ENCODE data around the gene TUSC2. TPM values are rescaled to one million over a fixed set of nuclear protein-coding genes. Genes with fewer than 3 reads are reported as not detected.

Gene TUSC2
- total and polyA plus RNA-seq, 2 experiments from 2014 or later: 41.6 to 71.0 TPM

- Histone ChIP-seq H3K4me1 (ENCODE audit: insufficient read depth) (peaks cover 11% of the 10 kb centered on the region), H3K27ac (ENCODE audit: low read depth) (no peak overlapping the region), H2AFZ (no peak overlapping the region), H3K9me2 (ENCODE audit: insufficient read depth) (no peaks in the 10 kb centered on the region), H3F3A (replicated peaks; ENCODE audit: low read depth) (0 out of 2 replicates have a peak, but pooled peaks cover 3% of the 10 kb centered on the region), H3K4me3 (no peak overlapping the region), H3K4me2 (no peak overlapping the region), H4K20me1 (replicated peaks; ENCODE audit: insufficient read depth) (no peaks in the 10 kb centered on the region), H3K79me2 (replicated peaks; ENCODE audit: insufficient read depth) (peaks cover 17% of the 10 kb centered on the region), H3K36me3 (ENCODE audit: insufficient read depth) (no peaks in the 10 kb centered on the region; the same call in 1 of the 2 replicates), H3K27me3 (ENCODE audit: insufficient read depth) (no peaks in the 10 kb centered on the region)
- peaks cover 12% of the 10 kb centered on the region for H3K27me3 Mint-ChIP-seq (ENCODE audit: insufficient read depth, low read depth, poor library complexity)
- TF ChIP-seq EZH2phosphoT487 (IDR thresholded peaks at IDR 0.05; ENCODE audit: unreplicated experiment): no peak
- TF ChIP-seq NANOG (IDR thresholded peaks at IDR 0.05; ENCODE audit: borderline replicate concordance): no peak
- peaks cover 23% of the 10 kb centered on the region for H3K36me3 Mint-ChIP-seq (ENCODE audit: low read depth)
- no peaks in the 10 kb centered on the region for H3K9me3 Mint-ChIP-seq
- no peak overlapping the region for H3K4me3 Mint-ChIP-seq
- ATAC-seq (no peak), DNase-seq (ENCODE audit: low spot score) (no peak)
- H3K27ac Mint-ChIP-seq: no peak overlapping the region
- peaks cover 14% of the 10 kb centered on the region for H3K4me1 Mint-ChIP-seq
These were observed 33.9 kb downstream of the TUSC2 start for GRCh38 chr3:50294089-50294488.

- Histone ChIP-seq H3F3A (replicated peaks; ENCODE audit: low read depth) (0 out of 2 replicates have a peak, but pooled peaks cover 1% of the 10 kb centered on the region), H3K4me2 (peak overlapping the region; percentile 81), H3K27ac (ENCODE audit: low read depth) (peak overlapping the region; percentile 76; the same call in 1 of the 2 replicates), H3K79me2 (replicated peaks; ENCODE audit: insufficient read depth) (peaks cover 17% of the 10 kb centered on the region), H3K27me3 (ENCODE audit: insufficient read depth) (no peaks in the 10 kb centered on the region), H3K36me3 (ENCODE audit: insufficient read depth) (no peaks in the 10 kb centered on the region; the same call in 1 of the 2 replicates), H4K20me1 (replicated peaks; ENCODE audit: insufficient read depth) (no peaks in the 10 kb centered on the region), H3K4me1 (ENCODE audit: insufficient read depth) (peaks cover 7% of the 10 kb centered on the region), H3K4me3 (peak overlapping the region; percentile 47), H3K9me2 (ENCODE audit: insufficient read depth) (no peaks in the 10 kb centered on the region), H2AFZ (peak overlapping the region; percentile 89)
- no peak for DNase-seq (ENCODE audit: low spot score)
- peaks cover 32% of the 10 kb centered on the region for H3K36me3 Mint-ChIP-seq (ENCODE audit: low read depth)
- peaks cover 14% of the 10 kb centered on the region for H3K4me1 Mint-ChIP-seq
- no peaks in the 10 kb centered on the region for H3K9me3 Mint-ChIP-seq
- H3K27ac Mint-ChIP-seq: peak overlapping the region; percentile 98
- H3K4me3 Mint-ChIP-seq: peak overlapping the region; percentile 86
- peaks cover 11% of the 10 kb centered on the region for H3K27me3 Mint-ChIP-seq (ENCODE audit: insufficient read depth, low read depth, poor library complexity)
- no peak for ATAC-seq
- no peak for TF ChIP-seq ZNF114 (CRISPR knock-in tag; IDR thresholded peaks at IDR 0.05)
- no peak for TF ChIP-seq EZH2phosphoT487 (IDR thresholded peaks at IDR 0.05; ENCODE audit: unreplicated experiment)
- TF ChIP-seq JUNB (IDR thresholded peaks at IDR 0.05; ENCODE audit: unreplicated experiment): no peak
- no peak for TF ChIP-seq REST (IDR thresholded peaks at IDR 0.05; ENCODE audit: unreplicated experiment)
- TF ChIP-seq ETS1 (IDR thresholded peaks at IDR 0.05): no peak
- no peak for TF ChIP-seq ZNF331 (CRISPR knock-in tag; IDR thresholded peaks at IDR 0.05; ENCODE audit: low read depth)
- no peak for TF ChIP-seq CTCF (conservative IDR thresholded peaks at IDR 0.05; ENCODE audit: low read depth in 2 of 2)
These were observed 34.8 kb downstream of the TUSC2 start for GRCh38 chr3:50293079-50293801.

Data from GM23338 (cell line).